ENCODE results near the gene TTLL11.

TTLL11 gene

DNA sequence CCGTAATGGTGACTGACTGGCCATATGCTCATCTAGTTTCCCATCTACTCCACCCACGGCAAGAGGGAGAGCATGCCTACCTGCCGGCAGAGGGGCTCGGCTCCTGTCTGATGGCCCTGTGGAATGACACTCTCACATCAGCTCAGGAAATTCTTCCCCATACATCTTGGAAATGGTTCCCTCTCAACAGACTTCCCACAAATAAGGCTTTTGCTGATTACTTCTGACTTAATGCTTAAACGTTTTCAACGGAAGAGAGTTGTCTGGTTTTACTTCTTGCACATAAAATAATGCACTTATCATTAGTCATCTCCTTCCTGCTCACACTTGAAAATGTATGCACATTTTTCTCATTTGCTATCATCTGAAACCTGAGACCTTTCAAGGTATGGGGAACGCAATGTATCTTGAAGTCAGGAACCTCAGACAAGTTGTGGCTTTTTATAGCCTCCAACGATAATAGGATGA is 129.5 kb downstream of the TTLL11 start:
- no peak for TF ChIP-seq CTCF (IDR thresholded peaks at IDR 0.05; ENCODE audit: extremely low read depth, insufficient read depth, missing control alignments)
- in situ Hi-C loops (cut with MboI; ENCODE audit: low pct_unique_long_range_greater_than_20kb, low sequenced_read_pairs, unreplicated experiment): no loop called here
- DNase-seq (ENCODE audit: low spot score): no peak

GRCh38 chr9:121962421-121962820 is 130.7 kb downstream of the TTLL11 start:
- no peak for DNase-seq (ENCODE audit: low spot score)
- in situ Hi-C loops (cut with MboI; ENCODE audit: low pct_unique_long_range_greater_than_20kb, low sequenced_read_pairs, unreplicated experiment): no loop called here
- no peak for TF ChIP-seq CTCF (IDR thresholded peaks at IDR 0.05; ENCODE audit: extremely low read depth, insufficient read depth, missing control alignments)

DNA sequence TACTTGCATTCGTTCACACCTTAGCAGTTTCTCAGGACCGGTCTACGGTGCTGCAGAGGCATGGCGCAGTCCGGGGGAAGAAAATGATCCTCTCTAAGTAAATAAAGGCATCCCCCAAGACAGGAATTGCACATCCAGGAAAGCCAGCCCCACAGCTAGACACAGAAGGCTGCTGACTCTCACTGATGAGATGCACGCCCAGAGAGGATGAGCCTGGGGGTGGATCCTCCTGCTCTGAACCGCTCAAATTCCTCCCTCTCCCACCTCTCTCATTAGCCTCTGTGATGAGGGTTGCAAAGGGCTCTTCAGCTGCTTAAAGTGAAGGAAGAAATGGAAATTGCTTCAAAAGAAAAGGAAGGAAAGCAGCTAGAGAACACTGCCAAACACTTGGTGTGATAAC is 132.4 kb downstream of the TTLL11 start:
- no peak for TF ChIP-seq CTCF (IDR thresholded peaks at IDR 0.05; ENCODE audit: extremely low read depth, insufficient read depth, missing control alignments)
- in situ Hi-C loops (cut with MboI; ENCODE audit: low pct_unique_long_range_greater_than_20kb, low sequenced_read_pairs, unreplicated experiment): no loop called here
- no peak for DNase-seq (ENCODE audit: low spot score)

DNA sequence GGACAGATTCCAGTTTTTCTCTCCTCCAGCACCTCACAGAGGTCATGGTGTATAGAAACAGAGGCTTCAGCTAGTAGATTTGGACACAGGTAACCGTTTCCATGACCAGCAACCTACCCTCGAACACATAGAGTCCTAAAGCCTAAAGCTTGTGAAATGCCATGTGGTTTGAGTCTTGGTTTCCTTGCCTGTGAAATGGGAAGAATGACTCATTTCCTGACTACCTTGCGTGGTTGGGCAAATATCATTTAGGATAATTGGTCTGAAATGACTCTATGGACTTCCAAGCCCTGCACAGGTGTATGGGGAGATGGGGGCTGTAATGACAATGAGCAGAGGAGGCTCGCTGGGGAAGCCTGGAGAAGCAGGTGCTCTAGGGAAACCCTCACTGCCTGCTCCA is 134.6 kb downstream of the TTLL11 start:
- in situ Hi-C loops (cut with MboI; ENCODE audit: low pct_unique_long_range_greater_than_20kb, low sequenced_read_pairs, unreplicated experiment): no loop called here
- TF ChIP-seq CTCF (IDR thresholded peaks at IDR 0.05; ENCODE audit: extremely low read depth, insufficient read depth, missing control alignments): no peak
- DNase-seq (ENCODE audit: low spot score): no peak

DNA sequence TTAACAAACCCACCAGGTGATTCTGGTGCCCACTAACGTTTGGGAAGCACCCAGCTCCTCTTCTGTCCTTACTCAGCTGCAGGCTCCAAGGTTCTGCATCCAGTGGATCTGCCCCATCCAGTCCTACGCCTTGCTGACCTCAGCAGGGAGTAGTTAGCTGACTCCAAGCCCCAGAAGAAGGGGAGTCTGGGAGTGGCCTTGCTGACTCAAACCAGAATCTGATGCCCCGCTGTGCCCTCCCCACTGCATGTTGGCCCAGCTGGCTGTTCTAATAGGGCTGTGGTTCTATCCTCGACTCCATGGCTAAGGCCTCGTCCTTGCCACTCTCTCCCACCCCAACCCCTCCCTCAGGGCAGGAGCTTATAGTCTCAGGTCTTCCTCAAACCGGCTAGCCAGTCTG is 136.3 kb downstream of the TTLL11 start:
- no peak for TF ChIP-seq CTCF (IDR thresholded peaks at IDR 0.05; ENCODE audit: extremely low read depth, insufficient read depth, missing control alignments)
- in situ Hi-C loops (cut with MboI; ENCODE audit: low pct_unique_long_range_greater_than_20kb, low sequenced_read_pairs, unreplicated experiment): no loop called here
- no peak for DNase-seq (ENCODE audit: low spot score)

GRCh38 chr9:121955649-121956048 is 137.5 kb downstream of the TTLL11 start:
- no peak for TF ChIP-seq CTCF (IDR thresholded peaks at IDR 0.05; ENCODE audit: extremely low read depth, insufficient read depth, missing control alignments)
- in situ Hi-C loops (cut with MboI; ENCODE audit: low pct_unique_long_range_greater_than_20kb, low sequenced_read_pairs, unreplicated experiment): no loop called here
- DNase-seq (ENCODE audit: low spot score): no peak

All from GM13977 (cell line).